Stimulated activated CD4-positive, alpha-beta T cell treated with anti-CD3 and anti-CD28 coated beads, Interleukin-4, amount 100 ng/mL, for 1 hour (primary cell): ENCODE results near the gene L1CAM.

ENCODE experiments used
- DNase-seq: peaks from one replicate; pipeline ENCODE4 v3.0.0-alpha.2; 2020

Gene L1CAM

GRCh38 chrX:153861733-153862310 lies 24.2 kb downstream of the L1CAM start:
- no peak for DNase-seq

DNA sequence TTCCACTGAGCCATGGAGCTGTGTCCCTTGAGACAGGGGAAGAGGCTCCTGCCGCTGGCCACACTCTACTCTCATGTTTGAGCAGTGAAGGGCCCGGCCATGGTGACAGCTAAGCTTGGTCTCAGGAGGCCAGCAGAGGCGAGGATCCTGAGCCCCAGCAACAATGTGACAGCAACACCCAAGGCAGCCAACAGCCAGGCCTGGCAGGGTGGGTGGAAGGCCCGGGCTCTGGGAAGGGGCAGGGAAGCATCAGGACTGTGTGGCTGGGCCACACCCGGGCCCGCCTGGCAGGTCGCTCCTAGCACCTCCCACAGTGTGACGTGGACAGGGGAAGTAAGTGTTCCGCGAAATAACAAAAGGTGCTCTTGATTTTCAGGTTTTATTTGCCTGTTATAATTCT lies 24.8 kb downstream of the L1CAM start:
- DNase-seq, result no peak

DNA sequence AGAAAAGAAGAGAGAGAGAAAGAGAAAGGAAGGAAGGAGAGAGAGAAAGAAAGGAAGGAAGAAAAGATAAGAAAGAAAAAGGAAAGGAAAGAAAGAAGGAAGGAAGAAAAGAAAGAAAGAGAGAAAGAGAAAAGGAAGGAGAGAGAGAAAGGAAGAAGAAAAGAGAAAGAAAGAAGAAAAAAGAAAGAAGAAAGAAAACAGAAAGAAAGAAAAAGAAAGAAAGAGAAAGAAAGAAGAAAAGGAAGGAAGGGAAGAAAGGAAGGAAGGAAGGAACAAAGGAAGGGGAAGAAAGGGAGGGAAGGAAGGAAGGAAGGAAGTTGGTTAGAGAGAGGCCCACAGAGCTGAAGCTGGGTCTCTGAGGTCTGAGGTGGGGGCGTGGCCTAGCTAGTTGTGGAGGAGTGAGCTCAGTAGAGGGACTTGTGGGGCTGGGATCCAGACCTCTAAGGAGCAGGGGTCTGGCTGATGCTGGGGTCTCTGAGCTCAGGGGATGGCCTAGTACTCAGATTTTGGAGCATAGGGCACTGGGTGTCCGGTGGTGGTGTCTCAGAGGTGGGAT lies 28.5 kb downstream of the L1CAM start:
- no peak for DNase-seq

- no peak for DNase-seq
Measured at GRCh38 chrX:153854702-153855101, 31.3 kb downstream of the L1CAM start.

DNA sequence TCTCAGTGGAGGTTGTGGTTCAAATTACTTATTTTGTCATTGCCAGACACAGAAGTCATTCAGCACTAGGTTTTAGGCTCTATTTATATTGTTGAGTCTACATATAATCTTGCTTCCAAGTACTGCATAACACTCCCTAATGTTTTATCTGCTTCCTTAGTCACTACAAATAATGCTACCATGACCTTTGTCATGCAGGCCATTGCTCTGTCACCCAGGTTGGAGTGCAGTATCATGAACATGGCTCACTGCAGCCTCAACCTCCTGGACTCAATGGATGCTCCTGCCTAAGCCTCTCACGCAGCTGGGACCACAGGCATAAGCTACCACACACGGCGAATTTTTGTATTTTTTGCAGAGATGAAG lies 32.1 kb downstream of the L1CAM start:
- DNase-seq, result no peak

GRCh38 chrX:153853180-153853901 lies 32.6 kb downstream of the L1CAM start:
- no peak for DNase-seq

GRCh38 chrX:153851981-153852380 lies 34.0 kb downstream of the L1CAM start:
- DNase-seq, result no peak

- DNase-seq, result no peak
Measured at GRCh38 chrX:153848325-153848724, 37.6 kb downstream of the L1CAM start.

DNA sequence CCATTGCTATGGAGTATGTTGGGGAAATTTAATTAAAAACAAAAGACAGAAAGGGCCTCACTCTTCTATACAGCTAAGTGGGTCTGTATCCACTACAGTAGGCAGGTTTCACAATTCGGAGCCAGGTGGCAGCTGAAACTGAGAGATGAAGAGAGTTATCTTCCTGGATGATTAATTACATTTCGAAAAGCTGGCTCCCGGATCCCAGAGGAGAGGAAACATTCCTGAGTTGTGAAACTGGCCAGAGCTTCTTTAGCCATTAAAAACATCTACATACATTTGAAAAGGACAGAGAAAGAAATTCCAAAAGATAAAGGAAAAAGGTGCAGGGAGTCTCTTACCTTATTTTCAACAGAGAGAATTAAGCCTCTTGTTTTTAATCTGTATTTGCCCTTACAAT lies 40.1 kb downstream of the L1CAM start:
- no peak for DNase-seq

- DNase-seq, result no peak
Measured at GRCh38 chrX:153845195-153845594, 40.8 kb downstream of the L1CAM start.

DNA sequence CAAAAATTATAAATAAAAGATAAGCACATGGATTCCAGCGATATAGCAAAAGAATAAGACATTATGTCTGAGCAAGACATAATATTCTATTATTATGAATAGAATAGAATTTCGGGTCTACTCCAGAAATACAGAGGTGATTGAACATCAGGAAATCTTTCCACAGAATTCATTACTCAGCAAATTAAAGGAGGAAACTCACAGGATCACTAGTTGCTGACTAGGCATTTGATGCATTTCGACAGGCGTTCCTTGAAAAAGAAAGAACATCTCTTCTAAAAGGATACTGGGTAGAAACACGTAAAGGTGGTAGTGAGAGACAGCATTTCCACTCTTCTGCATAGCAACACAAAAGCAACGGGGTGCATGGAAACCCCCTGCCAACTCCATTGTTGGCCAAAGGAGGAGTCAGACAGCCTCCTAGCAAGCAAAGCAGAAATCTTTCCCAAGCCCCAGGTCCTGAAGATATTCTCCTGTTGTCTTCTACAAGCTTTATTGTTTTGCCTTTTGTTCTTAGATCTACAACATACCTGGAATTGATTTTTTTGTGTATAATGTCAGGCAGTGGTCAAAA lies 41.4 kb downstream of the L1CAM start:
- no peak for DNase-seq

- DNase-seq, result no peak
Measured at GRCh38 chrX:153836921-153837320, 49.1 kb downstream of the L1CAM start.

GRCh38 chrX:153832728-153833127 lies 53.2 kb downstream of the L1CAM start:
- DNase-seq, result no peak

DNA sequence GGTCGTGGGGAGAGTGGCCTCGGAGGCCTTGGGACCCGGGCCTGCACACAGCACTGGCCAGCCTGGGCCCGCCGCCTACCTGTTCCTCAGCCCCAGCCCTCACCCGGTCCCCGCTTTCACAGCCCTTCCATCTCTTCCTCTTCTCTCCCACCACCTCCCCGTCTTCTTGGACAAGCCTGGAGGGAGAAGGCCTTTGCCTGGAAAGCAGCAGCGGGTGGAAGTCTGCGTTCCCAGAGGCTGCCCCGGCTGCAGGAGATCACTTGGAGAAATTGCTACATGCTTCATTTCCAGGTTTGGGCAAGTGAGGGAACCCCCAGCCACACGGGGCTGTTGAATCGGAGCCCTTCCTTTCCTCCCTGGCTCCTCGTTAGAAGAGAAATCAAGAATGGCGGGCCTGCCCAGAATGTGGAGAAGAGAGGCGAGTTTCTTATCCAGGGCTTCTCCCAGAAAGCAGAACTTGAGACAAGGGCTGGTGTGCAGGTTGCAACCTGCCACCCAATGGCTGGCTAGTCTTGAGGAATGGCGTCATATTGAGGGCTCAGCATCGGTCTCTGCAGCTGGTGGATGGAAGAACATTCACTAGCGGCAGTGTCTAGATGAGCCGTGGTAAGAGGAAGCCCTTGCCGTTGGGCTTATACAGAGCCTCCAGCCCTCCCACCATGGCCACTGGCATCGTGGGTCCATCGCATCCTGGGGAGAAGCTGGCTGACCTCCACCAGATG lies 54.4 kb downstream of the L1CAM start:
- DNase-seq, result no peak

DNA sequence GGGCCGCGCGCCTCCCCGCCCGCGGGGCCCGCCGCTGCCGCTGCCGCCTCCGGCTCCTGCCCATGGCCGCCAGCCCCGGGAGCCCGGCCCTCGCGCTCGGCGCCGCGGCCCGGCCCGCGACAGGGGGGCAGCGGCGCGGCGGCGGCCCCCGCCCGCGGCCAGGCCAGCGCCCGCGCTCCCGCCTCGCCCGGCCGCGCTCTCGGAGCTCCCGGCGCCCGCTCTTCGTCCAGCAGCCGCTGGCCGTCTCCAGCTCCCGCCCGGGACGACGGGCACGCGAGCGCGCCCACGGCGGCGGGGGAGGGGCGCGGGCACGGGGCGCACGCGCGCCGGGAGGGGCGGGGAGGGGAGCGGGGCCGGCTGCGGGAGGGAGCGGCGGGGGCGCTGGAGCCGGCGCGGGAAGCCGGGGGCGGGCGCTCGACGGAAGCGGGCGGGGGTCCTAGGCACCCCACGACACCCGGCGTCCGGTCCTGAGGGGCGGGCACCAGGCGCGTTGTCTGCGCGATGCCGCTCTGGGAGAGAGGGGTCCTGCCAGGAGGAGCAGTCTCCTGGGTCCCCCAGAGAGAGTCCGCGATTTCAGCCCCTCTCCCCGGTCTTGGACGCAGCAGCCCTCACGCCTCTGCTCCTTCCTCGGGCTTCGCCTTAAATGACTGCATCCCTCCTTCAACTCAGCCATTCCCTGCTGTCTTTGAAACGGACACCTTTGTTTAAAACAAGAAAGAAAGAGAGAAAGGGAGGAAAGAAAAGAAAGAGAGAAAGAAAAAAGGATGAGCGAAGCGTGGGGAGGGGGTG lies 55.1 kb downstream of the L1CAM start:
- DNase-seq, result no peak

- no peak for DNase-seq
Measured at GRCh38 chrX:153829799-153830639, 56.0 kb downstream of the L1CAM start, which contains the start of gene PDZD4. PDZD4 (minus strand) TSS chrX:153830544; CDS start chrX:153830298, 246 bp downstream.

DNA sequence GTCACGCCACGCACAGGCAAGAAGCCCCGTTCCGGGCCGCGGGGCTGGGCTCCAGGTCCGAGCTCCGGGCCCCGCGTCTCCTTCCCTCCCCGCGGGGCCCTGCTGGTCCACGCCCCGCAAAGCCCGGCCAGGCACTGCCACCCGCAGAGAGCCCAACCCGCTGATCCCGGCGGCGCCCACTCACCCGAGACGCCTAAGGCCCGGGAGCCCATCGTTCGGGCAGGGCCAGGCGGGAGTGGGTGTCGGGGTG lies 56.5 kb downstream of the L1CAM start:
- no peak for DNase-seq

- DNase-seq, result no peak
Measured at GRCh38 chrX:153828723-153829548, 57.0 kb downstream of the L1CAM start.

DNA sequence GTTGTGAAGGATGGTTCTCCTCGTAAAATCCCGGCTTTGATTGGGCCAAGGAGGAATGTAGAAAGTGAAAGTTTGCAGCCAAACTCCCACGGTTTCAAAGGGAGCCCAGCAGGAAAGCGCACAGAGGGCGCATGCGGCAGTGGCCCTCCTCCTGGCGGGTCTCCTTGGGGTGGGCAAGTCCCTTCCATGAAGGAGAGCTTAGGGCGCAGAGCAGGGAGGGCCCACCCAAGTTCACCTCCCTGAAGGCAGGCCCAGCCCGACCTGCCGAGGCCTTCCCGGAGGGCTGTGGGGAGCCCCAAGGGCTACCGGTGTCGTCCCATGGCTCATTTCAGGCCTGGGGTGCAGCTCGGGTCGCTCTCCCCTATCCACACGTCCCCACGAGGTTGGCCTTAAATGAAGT lies 57.7 kb downstream of the L1CAM start:
- DNase-seq, result no peak

DNA sequence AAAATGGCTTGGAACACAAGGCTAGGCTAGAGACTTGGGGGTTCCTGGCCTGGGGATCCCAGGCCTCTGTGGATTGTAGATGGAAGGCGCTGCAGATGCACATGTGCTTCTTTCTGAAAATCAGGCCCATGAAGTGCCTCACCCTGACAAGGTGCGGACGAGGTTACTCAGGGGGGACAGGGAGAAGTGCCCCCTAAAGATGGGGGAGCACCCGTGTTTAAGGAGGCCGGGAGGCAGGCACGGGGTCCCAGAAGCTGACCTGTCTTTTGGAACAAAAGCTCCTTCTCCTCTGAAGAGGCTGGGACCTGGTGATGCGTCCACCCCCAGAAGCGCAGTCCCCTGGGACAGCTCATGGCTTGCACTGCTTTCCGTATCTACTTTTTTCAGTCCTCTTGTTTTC lies 58.1 kb downstream of the L1CAM start:
- no peak for DNase-seq

DNA sequence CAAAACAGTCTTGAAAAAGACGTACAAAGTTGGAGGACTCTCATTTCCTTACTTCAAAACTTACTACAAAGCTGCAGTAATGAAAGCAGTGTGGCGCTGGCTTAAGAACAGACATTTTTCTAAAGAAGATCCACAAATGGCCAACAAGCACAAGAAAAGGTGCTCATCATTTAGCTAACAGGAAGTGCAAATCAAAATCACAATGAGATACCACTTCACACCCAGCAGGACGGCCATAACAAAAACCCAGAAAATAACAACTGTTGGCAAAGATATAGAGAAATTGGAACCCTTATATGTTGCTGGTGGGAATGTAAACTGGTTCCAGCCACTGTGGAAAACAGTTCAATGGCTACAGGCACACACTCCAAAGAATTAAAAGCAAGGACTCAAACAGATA lies 59.0 kb downstream of the L1CAM start:
- DNase-seq, result no peak
